ENCODE results near the gene ARHGEF9. TPM values are rescaled to one million over a fixed set of nuclear protein-coding genes. Genes with fewer than 3 reads are reported as not detected.
A peak's percentile ranks its signal among the peaks of the same experiment; 100 is the strongest.

The ARHGEF9 gene
- total and polyA plus RNA-seq, 4 experiments from 2014 or later, result 4.4 to 27.4 (median 13.9) TPM

DNA sequence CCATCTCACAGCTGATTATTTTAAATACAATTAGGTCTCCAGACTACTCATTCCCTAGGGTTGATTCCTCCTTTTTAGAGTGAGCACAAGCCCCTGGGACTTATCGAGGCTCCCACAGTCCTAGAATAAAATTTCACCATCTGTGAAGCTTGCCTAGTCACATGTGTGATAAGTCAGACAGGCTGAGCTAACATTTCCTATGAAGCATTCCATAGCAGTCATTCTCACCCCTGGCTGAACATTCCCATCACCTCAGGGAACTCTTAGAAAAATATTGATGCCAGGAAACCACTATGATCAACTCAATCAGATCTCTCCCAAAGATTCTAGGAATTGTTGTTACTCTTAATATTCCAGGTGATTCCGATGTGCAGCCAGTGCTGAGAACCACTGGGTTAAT is 37.7 kb downstream of the ARHGEF9 start:
- Mint-ChIP-seq H3K4me3 (no peak overlapping the region), H3K36me3 (peaks cover 0 to 2% of the 10 kb centered on the region in 2 donors), H3K9me3 (no peaks in the 10 kb centered on the region), H3K27me3 (no peaks in the 10 kb centered on the region), H3K27ac (peak overlapping the region in 1 of 7 donors; percentile 13), H3K4me1 (peaks cover 14 to 47% (median 27%) of the 10 kb centered on the region in 4 donors)
- H3K4me1 ChIP-seq (ENCODE audit: insufficient read depth, low read length), result peaks cover 19% of the 10 kb centered on the region
- H3K9me3 ChIP-seq (ENCODE audit: control insufficient read depth in 1 of 2, low read length in 2 of 2), result no peaks in the 10 kb centered on the region
- H3K27ac ChIP-seq (ENCODE audit: low read depth, low read length), result no peak overlapping the region
- DNase-seq, result no peak
- ChIA-PET POLR2A (ENCODE audit: partially characterized antibody) (interaction anchor here (1.5 kb wide), 1 partner anchor 8 kb away, joined by 15 read pairs; a partner anchor contains a TSS), CTCF (ENCODE audit: partially characterized antibody) (no interaction called here)
- no peak overlapping the region for H3K4me3 ChIP-seq (ENCODE audit: low read length in 2 of 2)
- H3K27me3 ChIP-seq (ENCODE audit: insufficient read depth, low read length), result no peaks in the 10 kb centered on the region
- no peaks in the 10 kb centered on the region for H3K36me3 ChIP-seq (ENCODE audit: insufficient read depth, low read length)
- intact Hi-C loops (cut with micrococcal nuclease), result no loop called here

DNA sequence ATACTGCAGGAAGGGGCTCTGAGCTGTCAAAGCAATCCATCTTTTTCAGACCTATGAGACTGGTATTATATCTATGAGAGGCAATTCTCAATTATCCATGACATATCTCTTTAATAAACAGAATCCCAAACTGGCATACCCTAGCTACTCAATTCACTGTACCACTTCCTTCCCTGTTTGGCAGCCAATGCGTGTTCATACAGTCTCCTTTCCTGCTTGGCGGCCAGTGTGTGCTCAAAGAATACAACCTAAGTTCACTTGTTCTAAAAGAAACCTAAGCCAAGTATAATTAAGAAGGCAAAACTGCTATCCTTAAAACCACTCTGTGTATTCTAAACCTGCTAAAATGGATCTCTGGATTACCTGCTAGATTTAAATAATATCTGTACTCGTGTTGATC is 38.3 kb downstream of the ARHGEF9 start:
- no peaks in the 10 kb centered on the region for H3K27me3 Mint-ChIP-seq
- ChIA-PET CTCF (ENCODE audit: partially characterized antibody) (no interaction called here), POLR2A (ENCODE audit: partially characterized antibody) (interaction anchor here (1.5 kb wide), 1 partner anchor 9 kb away, joined by 15 read pairs; a partner anchor contains a TSS)
- peak overlapping the region in 6 of 7 donors; percentile 3 to 68 (median 38) for H3K27ac Mint-ChIP-seq
- no peak overlapping the region for H3K27ac ChIP-seq (ENCODE audit: low read depth, low read length)
- no peak overlapping the region for H3K4me3 Mint-ChIP-seq
- intact Hi-C loops (cut with micrococcal nuclease), result no loop called here
- peaks cover 19% of the 10 kb centered on the region for H3K4me1 ChIP-seq (ENCODE audit: insufficient read depth, low read length)
- no peaks in the 10 kb centered on the region for H3K9me3 Mint-ChIP-seq
- peaks cover 14 to 46% (median 27%) of the 10 kb centered on the region in 4 donors for H3K4me1 Mint-ChIP-seq
- H3K36me3 ChIP-seq (ENCODE audit: insufficient read depth, low read length), result no peaks in the 10 kb centered on the region
- H3K36me3 Mint-ChIP-seq, result peaks cover 0 to 2% of the 10 kb centered on the region in 2 donors
- no peaks in the 10 kb centered on the region for H3K27me3 ChIP-seq (ENCODE audit: insufficient read depth, low read length)
- no peak overlapping the region for H3K4me3 ChIP-seq (ENCODE audit: low read length in 2 of 2)
- no peak for DNase-seq
- no peaks in the 10 kb centered on the region for H3K9me3 ChIP-seq (ENCODE audit: control insufficient read depth in 1 of 2, low read length in 2 of 2)

DNA sequence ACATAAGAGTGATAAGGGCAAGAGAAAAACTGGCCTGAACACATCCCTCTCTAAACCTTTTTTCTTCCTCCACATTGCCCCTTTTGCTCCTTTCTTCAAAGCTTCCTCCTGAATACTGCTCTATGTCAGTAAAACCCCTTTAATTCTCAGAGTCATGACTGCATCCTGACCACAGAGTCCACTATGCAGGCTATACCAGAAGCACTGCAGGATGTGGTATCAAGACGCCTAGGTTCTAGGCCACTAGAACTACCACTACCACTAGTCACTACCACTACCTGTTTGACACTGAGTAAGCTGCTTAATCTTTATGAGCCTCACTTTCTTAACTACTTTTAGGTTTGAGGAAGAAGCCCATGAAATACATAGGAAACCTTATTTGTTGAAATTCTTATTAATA is 38.7 kb downstream of the ARHGEF9 start:
- CTCF ChIA-PET (ENCODE audit: partially characterized antibody), result no interaction called here
- H3K4me1 ChIP-seq (ENCODE audit: insufficient read depth, low read length), result peaks cover 19% of the 10 kb centered on the region
- Mint-ChIP-seq H3K4me3 (peak overlapping the region in 5 of 8 donors; percentile 4 to 72 (median 28)), H3K4me1 (peaks cover 15 to 49% (median 29%) of the 10 kb centered on the region in 4 donors), H3K9me3 (no peaks in the 10 kb centered on the region), H3K27me3 (no peaks in the 10 kb centered on the region), H3K27ac (peak overlapping the region; percentile 5 to 92 (median 23)), H3K36me3 (peaks cover 0 to 2% of the 10 kb centered on the region in 2 donors)
- peak; percentile 16 to 51 (median 28) for DNase-seq
- intact Hi-C loops (cut with micrococcal nuclease), result no loop called here
- H3K9me3 ChIP-seq (ENCODE audit: control insufficient read depth in 1 of 2, low read length in 2 of 2), result no peaks in the 10 kb centered on the region
- POLR2A ChIA-PET (ENCODE audit: partially characterized antibody), result interaction anchor here (1.5 kb wide), 1 partner anchor 9 kb away, joined by 15 read pairs; a partner anchor contains a TSS
- no peaks in the 10 kb centered on the region for H3K27me3 ChIP-seq (ENCODE audit: insufficient read depth, low read length)
- H3K36me3 ChIP-seq (ENCODE audit: insufficient read depth, low read length), result no peaks in the 10 kb centered on the region
- H3K4me3 ChIP-seq (ENCODE audit: low read length in 2 of 2), result no peak overlapping the region
- no peak overlapping the region for H3K27ac ChIP-seq (ENCODE audit: low read depth, low read length)

DNA sequence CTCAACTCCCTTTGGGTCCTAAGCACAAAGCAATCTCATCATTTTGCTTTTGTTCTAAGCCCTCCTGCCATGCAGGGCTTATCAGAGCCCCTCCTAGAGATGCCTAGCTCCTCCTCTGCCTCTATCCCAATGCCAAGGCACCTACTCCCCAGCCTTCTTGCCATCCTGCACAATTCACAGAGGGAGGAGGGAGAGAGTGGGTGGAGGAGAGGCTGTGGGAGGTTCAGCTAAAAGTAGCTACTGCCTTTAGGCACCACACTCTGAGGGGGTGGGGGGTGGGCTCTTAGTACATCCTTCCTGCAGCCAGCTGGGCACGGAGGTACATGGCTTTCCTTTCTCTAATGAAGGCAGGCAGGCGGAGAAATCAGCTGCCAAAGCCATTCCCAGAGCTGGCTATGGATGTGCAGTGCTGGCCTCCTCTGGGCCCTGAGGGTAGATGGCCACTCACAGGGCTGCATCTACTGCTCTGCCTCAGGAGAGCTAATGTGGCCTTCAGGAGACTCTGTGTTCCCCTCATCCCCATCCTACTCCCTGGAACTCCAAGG is 40.1 kb downstream of the ARHGEF9 start:
- ChIA-PET POLR2A (ENCODE audit: partially characterized antibody) (interaction anchor here (1.0 to 1.1 kb wide), 2 partner anchors 10 to 19 kb away, joined by 4 to 6 read pairs; a partner anchor contains a TSS), CTCF (ENCODE audit: partially characterized antibody) (no interaction called here)
- Histone ChIP-seq H3K4me1 (ENCODE audit: insufficient read depth, low read length) (peaks cover 19% of the 10 kb centered on the region), H3K4me3 (ENCODE audit: low read length in 2 of 2) (no peak overlapping the region), H3K27ac (ENCODE audit: low read depth, low read length) (no peak overlapping the region), H3K9me3 (ENCODE audit: control insufficient read depth in 1 of 2, low read length in 2 of 2) (no peaks in the 10 kb centered on the region), H3K27me3 (ENCODE audit: insufficient read depth, low read length) (no peaks in the 10 kb centered on the region), H3K36me3 (ENCODE audit: insufficient read depth, low read length) (no peaks in the 10 kb centered on the region)
- H3K4me3 Mint-ChIP-seq, result no peak overlapping the region
- no peak for DNase-seq
- intact Hi-C loops (cut with micrococcal nuclease), result no loop called here
- H3K4me1 Mint-ChIP-seq, result peaks cover 15 to 49% (median 30%) of the 10 kb centered on the region in 4 donors
- peaks cover 0 to 2% of the 10 kb centered on the region in 2 donors for H3K36me3 Mint-ChIP-seq
- H3K27ac Mint-ChIP-seq, result no peak overlapping the region
- no peaks in the 10 kb centered on the region for H3K9me3 Mint-ChIP-seq
- no peaks in the 10 kb centered on the region for H3K27me3 Mint-ChIP-seq

- peaks cover 0 to 2% of the 10 kb centered on the region in 2 donors for H3K36me3 Mint-ChIP-seq
- POLR2A ChIA-PET (ENCODE audit: partially characterized antibody), result no interaction called here
These were observed 41.4 kb downstream of the ARHGEF9 start for GRCh38 chrX:63743596-63743995.

DNA sequence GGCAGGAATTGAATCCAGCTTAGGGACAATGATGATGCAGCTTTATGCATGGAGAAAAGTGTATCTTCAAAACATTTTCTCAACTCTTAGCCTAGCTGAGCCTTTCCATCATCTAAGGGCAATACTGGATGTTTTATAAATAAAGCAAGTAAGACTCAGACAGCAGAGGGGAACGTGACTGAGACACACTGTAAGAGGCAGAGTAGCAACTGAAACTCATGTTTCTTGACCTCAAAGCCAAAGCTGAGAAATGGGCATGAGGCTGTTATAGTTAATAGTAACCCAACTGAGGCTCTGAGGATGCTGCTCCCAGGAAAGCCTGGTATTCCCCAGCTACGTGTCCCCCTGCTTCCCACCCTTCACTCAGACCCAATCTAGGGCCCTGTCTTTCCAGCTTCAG is 44.6 kb downstream of the ARHGEF9 start:
- H3K4me3 Mint-ChIP-seq, result no peak overlapping the region
- POLR2A ChIA-PET (ENCODE audit: partially characterized antibody), result no interaction called here

More at GRCh38 chrX:63743596-63743995, 41.4 kb downstream of the ARHGEF9 start:
- CTCF ChIA-PET (ENCODE audit: partially characterized antibody), result no interaction called here
- H3K4me3 ChIP-seq (ENCODE audit: low read length in 2 of 2), result no peak overlapping the region
- H3K27ac ChIP-seq (ENCODE audit: low read depth, low read length), result no peak overlapping the region
- no peaks in the 10 kb centered on the region for H3K36me3 ChIP-seq (ENCODE audit: insufficient read depth, low read length)
- Mint-ChIP-seq H3K27ac (no peak overlapping the region), H3K9me3 (no peaks in the 10 kb centered on the region), H3K4me1 (peaks cover 15 to 49% (median 32%) of the 10 kb centered on the region in 4 donors), H3K4me3 (no peak overlapping the region), H3K27me3 (no peaks in the 10 kb centered on the region)
- DNase-seq, result no peak
- intact Hi-C loops (cut with micrococcal nuclease), result no loop called here
- no peaks in the 10 kb centered on the region for H3K27me3 ChIP-seq (ENCODE audit: insufficient read depth, low read length)
- H3K9me3 ChIP-seq (ENCODE audit: control insufficient read depth in 1 of 2, low read length in 2 of 2), result no peaks in the 10 kb centered on the region
- H3K4me1 ChIP-seq (ENCODE audit: insufficient read depth, low read length), result peaks cover 24% of the 10 kb centered on the region

DNA sequence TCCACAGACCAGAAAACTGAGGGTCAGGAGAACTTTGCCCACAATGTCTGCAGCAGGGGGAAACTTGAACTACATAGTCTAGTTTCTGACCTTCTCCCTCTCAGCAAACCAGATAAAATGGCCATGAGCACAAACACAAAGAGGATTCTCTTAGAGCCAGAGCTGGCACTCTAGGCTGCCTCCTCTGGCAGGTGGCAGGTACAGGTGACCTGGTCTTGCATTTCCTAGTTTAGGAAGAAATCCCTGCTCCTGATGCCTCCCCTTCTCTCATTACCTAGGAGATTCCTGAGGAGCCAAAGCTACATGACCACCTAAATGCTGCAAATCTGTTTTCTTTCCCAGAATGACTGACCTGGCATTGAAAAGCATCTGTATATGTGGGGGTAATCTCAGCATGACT is 45.1 kb downstream of the ARHGEF9 start:
- H3K9me3 ChIP-seq (ENCODE audit: control insufficient read depth in 1 of 2, low read length in 2 of 2), result no peaks in the 10 kb centered on the region
- peaks cover 0 to 2% of the 10 kb centered on the region in 2 donors for H3K36me3 Mint-ChIP-seq
- no peak overlapping the region for H3K27ac ChIP-seq (ENCODE audit: low read depth, low read length)
- H3K27me3 Mint-ChIP-seq, result no peaks in the 10 kb centered on the region
- intact Hi-C loops (cut with micrococcal nuclease), result no loop called here
- H3K4me1 Mint-ChIP-seq, result peaks cover 5 to 24% (median 11%) of the 10 kb centered on the region in 4 donors
- CTCF ChIA-PET (ENCODE audit: partially characterized antibody), result interaction anchor here (1.0 kb wide), 1 partner anchor 15 kb away, joined by 3 read pairs; a partner anchor contains a TSS
- no peaks in the 10 kb centered on the region for H3K36me3 ChIP-seq (ENCODE audit: insufficient read depth, low read length)
- no peak overlapping the region for H3K4me3 Mint-ChIP-seq
- H3K4me1 ChIP-seq (ENCODE audit: insufficient read depth, low read length), result peaks cover 8% of the 10 kb centered on the region
- DNase-seq, result no peak
- no peaks in the 10 kb centered on the region for H3K9me3 Mint-ChIP-seq
- H3K27me3 ChIP-seq (ENCODE audit: insufficient read depth, low read length), result no peaks in the 10 kb centered on the region
- H3K27ac Mint-ChIP-seq, result no peak overlapping the region
- POLR2A ChIA-PET (ENCODE audit: partially characterized antibody), result no interaction called here
- no peak overlapping the region for H3K4me3 ChIP-seq (ENCODE audit: low read length in 2 of 2)

More for the DNA sequence above, 44.6 kb downstream of the ARHGEF9 start:
- Mint-ChIP-seq H3K9me3 (no peaks in the 10 kb centered on the region), H3K27ac (no peak overlapping the region), H3K27me3 (no peaks in the 10 kb centered on the region), H3K36me3 (peaks cover 0 to 2% of the 10 kb centered on the region in 2 donors), H3K4me1 (peaks cover 5 to 25% (median 11%) of the 10 kb centered on the region in 4 donors)
- Histone ChIP-seq H3K36me3 (ENCODE audit: insufficient read depth, low read length) (no peaks in the 10 kb centered on the region), H3K4me1 (ENCODE audit: insufficient read depth, low read length) (peaks cover 8% of the 10 kb centered on the region), H3K4me3 (ENCODE audit: low read length in 2 of 2) (no peak overlapping the region), H3K27ac (ENCODE audit: low read depth, low read length) (no peak overlapping the region), H3K27me3 (ENCODE audit: insufficient read depth, low read length) (no peaks in the 10 kb centered on the region), H3K9me3 (ENCODE audit: control insufficient read depth in 1 of 2, low read length in 2 of 2) (no peaks in the 10 kb centered on the region)
- CTCF ChIA-PET (ENCODE audit: partially characterized antibody), result interaction anchor here (1.0 kb wide), 1 partner anchor 14 kb away, joined by 3 read pairs; a partner anchor contains a TSS
- DNase-seq, result no peak
- intact Hi-C loops (cut with micrococcal nuclease), result no loop called here
